Stimulated activated CD8-positive, alpha-beta memory T cell treated with anti-CD3 and anti-CD28 coated beads, Interleukin-2, amount 100 ng/mL, for 1 hour (primary cell): Measurements from ENCODE around the gene FGR.

Experiments used
- DNase-seq, 2 donors: peaks; one replicate each; pipeline ENCODE4 v3.0.0-alpha.2; 2020; ENCODE audit warnings: low read depth in 2 of 2

The FGR gene

DNA sequence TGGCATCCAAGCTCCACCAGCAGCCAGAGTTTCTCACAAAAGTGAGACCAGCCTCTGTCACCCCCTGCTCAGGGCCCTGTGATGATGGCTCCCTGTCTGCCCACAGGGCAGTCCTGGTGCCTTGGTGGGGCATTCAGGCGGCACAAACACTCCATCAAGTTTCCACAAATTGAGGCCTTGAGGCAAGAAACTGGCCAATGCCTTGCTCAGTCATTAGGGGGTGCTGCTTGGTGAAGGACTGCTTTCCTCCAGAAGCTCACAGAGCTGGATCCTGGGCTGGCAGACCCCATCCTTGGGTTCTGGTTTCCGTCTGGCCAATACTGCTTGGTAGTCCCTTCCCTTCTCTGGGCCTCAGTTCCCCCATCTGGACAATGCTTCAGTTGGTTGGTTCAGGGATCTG is 18.5 kb downstream of the FGR start:
- no peak for DNase-seq

DNA sequence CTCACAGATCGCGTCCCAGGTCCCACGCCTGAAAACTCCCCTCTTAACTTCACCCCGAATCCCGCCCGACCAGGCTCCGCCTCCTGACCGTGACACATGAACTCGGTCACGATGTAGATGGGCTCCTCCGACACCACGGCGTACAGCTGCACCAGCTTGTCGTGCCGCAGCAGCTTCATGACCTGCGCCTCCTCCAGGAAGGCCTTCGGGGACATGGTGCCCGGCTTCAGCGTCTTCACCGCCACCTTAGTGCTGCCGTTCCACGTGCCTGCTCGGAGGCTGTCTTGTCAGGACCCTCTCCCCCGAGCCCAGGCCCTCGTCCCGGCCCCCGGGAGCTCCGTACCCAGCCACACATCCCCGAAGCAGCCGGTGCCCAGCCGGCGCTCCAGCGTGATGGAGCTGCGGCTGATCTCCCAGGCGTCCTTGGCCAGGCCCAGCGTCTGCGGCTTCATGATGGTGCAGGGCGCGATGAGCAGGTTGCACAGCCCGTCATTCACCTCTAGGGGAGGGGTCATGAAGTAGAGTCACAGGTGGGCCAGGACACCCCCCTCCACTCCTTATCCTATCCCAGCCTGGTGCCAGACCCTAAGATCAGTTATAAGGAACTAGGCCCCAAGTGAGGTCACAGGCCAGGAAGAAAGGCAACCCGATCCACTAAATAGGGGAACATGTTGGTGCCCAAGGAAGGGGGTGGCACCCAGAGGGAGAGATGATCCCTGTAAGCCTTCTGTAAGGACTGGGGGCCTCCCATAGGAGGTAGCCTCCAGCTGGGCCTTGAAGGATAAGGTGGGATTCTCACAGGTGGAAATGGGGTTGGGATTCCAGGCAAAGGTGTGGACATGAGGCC is 19.4 kb downstream of the FGR start:
- DNase-seq, result no peak

DNA sequence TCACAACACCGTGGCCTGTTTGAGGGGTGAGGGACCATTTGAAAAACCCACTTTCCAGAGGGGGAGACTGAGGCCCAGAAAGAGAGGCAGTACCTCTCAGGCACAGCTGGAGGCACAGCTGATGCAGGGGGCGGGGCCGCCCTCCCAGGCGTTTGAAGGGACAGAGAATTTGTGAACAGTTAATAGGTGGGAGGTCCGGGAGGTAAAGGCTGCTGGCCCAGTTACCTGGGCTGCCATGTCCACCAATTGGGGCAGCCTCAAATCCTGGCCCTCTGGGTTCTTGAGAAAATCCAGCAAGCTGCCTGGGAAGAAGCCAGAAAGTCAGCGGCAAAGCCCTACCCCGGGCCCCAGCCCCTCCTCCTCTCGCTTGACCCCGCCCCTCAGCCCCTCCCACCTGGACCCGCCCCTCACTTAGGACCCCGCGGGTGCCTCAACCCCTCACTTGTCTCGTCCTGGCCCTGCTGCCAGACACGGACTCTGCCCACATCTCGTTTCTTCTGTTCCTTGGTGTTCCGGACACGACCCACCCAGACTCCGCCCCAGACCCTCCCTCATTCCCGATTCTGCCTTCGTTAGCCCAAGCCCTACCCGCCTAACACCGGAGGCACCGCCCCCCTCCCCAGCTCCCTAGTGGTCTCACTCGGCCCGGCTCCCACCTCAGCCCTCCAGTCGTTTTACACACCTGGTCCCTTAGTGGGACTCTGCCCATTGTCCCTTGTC is 20.2 kb downstream of the FGR start:
- DNase-seq, result no peak

DNA sequence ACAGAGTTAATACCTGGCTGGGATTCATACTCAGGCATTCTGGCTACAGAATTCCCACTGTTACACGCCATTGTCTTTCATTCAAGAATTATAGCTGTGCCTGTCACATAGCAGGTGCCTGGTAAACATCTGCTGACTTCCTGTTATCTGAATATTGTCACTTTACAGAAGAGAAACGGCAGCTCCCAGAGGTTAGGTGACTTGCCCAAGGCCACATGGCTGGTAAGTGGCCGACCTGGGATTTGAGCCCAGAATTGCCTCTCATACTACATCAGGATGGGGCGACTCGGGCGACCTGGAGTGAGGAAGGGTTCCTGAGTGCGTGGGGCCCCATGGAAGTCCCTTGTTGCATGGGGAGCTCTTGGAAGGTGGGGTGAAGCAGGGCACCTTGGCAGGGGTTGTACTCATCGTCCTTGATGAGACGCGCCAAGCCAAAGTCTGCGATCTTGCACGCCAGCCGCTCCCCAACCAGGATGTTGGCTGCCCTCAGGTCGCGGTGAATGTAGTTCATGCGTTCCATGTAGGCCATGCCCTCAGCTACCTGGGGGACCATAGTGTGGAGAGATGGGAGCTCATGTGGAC is 20.9 kb downstream of the FGR start:
- no peak for DNase-seq

DNA sequence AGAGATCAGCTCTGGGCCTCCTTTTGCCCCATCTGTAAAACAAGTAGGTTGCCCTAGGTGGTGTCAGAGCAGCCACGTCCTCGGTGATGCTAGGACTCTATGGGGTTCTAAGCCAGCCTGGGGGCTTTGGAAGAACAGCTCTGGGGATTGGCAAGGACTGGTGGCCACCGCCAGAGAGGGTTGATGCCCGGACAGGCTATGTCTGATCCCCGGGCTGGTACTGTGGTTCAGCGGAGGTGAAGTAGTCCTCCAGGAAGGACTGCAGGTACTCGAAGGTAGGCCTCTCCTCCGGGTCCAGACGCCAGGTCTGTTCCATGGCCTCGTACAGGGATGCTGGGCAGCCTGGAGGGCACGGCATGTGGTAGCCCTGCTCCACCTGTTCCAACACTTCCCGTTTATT is 22.3 kb downstream of the FGR start:
- DNase-seq, result no peak

DNA sequence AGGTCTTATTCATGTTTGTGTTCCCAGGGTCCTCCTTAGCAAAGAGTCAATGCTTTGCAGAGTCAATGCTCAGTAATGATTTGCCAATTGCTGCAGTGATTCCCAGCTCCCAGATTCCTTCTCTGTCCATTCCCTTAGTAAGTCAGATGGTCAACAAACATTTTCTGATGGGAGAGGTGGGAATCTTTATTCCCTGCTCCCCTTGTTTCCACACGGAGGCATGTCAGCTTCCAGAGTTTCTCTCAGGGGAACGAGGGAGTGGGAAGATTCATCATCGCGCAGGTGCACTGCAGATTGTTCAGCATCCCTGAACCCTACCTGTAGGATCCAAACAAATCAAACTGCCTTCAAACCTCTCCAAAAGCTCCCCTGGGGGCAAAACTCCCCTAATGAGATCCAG is 23.5 kb downstream of the FGR start:
- no peak for DNase-seq

DNA sequence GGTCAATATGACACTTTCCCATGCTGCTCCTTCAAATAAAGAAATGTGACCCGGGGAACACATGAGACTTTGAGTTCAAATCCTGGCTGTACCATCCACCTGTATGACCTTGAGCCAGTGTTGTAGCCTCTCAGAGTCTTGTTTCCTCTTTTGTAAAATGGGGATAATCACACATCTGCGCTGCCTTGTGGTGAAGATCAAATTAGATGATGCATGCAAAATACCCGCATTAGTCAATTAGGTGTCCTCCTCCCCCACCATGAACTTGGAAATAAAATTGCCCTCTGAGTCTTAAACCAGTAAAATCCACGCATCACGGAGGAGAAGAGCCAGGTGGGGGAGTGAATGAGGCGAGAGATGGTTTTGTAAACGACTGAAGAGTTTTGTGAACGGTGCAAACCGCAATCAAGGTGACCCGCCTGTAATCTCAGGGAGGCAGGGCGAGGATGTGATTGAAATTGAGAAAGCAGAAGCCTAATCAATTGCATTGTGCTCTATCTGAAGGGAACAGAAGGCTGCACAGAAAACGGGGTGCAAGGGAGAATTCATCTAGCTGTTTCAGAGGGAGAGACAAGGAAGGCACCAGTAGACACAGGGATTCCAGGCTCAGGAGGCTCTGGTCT is 25.3 kb downstream of the FGR start:
- DNase-seq, result no peak

DNA sequence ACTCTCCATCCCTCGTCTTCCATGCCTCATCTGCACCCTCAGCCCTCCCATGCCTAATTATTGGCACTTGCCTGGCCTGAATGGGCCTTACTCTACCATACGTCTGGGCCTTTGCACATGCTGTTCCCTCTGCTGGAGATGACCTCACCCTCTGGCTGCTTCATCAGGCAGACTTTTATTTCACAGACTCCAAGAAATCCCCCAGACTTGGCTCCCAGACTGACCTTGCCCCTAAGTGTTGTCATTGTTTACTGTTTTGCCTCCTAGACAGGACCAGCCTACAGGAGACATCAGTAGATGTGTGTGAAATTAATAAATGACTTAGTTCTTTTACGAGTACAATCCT is 25.8 kb downstream of the FGR start:
- no peak for DNase-seq

DNA sequence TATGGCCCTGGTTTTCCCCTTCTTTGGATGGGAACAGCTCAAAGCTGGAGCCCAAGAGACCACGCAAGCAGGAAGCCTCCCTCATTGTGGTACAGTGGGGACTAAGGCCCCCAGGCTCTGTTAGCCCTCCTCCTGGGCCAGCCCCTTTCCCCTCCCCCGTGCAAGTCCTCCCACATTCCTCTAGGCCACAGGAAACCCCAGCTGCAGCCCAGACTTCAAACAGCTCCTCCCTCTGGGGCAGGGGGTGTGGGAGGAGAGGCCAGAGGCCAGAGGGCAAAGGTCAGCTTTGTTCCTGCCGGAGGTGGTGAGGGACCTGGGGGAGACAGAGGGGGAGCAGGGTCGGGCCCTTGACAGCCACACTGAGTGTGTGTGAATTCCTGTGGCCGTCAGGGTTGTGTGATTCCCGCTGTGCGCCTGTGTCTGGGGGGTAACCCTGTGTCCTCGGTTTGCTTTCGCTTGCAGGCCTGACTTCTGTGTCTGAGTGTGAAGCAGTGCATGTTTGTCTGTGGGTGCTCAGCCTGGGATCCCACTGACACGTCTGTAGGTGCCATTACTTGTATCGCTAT is 27.7 kb downstream of the FGR start:
- no peak for DNase-seq

DNA sequence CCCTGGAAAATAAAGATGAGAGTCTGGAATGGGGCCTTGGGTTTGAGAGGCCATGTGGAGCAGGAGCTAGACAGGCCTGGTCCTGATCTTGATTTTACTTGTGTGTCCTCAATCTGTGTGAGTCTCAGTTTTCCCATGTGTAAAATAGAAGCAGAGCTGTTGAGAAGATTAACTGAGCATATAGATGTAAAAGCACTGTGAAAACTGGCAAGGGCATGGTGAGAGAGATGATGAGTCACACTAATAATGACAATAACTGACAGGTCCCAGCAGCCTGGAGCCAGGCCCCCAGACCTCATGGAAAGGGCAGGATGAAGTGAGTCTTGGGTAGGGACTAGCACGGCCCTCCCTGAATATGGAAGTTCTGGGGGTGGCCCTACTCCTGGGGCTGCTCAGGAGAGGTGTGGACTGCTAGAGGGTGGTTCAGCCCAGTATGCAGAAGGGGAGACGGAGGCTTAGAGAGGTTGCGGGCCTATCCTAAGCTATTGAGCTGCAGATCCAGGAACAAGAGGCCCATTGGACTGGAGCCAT is 28.2 kb downstream of the FGR start:
- DNase-seq, result no peak

DNA sequence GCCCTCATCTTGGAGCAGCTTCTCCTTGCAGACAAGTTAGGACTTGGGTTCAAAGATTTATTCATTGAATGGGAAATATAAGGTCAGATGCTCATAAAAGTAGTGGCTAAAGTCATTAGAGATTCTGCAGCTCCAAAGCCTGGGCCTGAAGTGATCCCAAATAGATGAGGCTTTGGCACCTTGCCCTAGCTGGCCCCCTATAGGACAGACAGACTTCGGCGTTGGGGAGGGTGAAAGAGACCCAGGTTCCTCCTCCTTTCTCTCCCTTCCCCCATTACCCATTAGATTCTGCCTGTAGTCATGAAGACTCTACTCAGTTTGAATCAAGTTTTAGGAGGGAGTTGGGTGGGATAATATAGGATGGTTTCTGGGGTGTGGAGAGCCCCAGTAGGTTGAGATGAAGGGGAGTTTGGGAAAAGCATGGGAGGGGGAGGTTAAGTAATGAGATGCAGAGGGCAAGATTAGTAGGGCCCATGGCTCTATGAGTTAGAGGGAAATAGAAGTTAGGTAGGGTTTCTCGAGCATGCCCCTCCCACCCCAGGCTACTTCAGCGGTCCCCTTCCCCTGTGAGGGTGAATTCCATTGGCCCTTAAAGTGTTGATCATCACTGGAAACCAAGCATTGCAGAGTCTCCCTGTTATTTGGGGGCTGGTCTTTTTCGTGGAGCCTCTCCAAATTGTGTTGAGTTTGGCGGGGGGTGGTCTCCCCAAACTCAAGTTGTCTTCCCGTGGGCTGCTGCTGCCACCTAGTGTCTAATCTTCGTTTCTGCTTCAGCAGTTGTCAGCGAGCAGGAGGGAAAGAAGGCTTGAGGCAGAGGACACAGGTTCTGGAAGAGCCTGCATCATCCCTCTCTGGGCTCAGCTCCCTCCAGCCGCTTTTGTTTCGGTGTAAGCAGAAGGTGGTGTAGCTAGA is 28.9 kb downstream of the FGR start:
- DNase-seq, result peak in 1 of 2 donors; percentile 43

DNA sequence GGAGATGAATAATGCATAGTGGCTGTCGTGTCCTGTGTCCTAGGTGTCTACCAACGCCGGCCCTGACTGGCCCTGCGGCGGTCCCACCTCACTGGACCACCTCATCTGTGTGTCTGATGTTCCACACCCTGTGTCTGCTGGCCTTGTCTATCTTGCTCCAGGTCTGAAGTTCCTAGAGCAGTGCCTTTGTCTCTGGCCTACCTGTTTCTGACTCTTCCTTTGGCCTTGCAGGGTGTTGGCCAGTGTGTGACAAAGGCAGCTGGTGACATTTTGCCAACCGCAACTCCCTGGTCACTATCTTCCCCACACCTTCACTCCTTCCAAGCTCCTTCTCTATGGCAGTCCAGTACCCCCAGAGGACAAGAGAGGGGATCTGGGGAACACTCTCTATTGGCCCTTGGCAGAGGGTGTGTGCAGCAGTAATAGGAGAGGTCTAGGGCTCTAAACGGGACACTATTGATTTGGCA is 29.7 kb downstream of the FGR start:
- DNase-seq, result no peak

DNA sequence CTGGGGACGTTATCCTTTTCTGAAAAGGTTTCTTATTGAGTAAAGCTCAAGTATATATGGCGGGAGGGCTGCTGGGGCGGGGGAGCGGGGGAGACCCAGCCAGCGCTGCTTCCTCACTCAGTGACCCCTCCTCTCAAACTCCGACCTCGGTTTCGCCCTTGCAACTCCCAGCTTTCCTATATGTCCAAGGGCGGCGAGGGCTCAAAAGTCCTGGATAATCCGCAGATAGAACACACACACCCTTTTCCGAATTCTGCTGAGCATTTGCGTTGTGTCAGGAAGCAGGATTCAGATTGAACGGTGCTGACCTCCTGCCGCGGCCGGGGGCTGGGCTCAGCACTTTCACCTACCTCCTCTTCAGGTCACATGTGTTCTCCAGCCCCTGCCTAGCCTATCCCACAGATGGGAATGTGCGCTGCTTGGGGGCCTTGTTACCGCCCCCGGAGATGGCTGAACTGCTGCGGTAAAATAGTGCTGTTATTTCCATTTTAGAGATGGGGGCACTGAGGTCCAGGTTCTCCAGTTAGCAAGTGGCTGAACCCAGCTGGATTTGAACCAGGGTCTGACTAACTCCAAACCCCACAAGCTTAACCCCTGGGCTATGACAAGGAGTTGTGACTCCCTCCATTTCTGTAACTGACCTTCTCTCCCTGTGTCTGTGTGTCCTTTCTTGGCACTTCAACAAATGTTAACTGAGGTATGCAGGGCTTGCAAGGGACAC is 30.2 kb downstream of the FGR start:
- no peak for DNase-seq

DNA sequence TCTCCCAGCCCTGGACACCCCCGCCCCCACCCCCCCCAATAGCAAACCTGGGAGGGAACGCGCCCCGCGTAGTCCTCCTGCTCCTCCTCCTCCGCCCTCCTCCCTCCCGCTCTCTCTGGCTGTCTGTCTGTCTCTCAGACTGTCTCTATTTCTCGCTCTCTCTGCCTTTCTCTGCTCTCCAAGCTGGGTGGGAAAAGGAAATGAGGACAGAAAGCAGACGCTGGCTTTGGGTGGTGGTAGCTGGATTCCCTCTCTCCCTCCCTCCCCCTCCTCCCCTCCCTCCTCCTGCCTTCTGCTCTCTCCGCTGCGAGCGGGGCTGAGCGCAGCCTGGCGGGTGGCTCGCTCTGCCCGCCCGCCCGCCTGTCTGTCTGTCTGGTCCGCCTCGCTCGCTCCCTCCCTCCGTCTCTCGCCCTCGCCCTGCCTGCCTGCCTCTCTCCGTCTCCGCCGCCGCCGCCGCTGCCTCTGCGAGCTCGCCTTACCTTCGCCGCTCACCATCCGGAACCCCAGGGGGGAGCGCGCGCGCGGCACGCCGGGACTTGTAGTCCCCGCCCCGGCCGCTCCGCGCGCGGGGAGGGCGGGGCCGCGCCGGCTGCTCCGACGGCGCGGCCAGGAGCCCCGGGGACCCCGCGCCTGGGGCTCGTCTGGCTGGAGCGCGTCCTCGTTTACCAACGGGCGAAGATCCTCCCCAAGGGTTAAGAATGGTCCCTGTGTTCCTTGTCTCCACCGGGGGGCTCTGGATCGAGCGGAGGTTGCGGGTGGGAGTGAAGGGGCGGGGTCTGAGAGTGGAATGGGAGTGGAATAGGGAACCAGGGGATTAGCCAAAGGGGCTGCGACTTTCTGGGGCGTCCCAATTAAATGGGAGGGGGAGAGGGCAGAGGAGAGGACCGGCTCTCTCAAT is 31.1 kb downstream of the FGR start, which contains the start of gene AHDC1:
Gene AHDC1, minus strand, starts transcription at position 464 of the 898 bp plus-strand sequence. CDS start 52,029 bp downstream, outside the sequence.
- DNase-seq, result peak; percentile 80 to 87

DNA sequence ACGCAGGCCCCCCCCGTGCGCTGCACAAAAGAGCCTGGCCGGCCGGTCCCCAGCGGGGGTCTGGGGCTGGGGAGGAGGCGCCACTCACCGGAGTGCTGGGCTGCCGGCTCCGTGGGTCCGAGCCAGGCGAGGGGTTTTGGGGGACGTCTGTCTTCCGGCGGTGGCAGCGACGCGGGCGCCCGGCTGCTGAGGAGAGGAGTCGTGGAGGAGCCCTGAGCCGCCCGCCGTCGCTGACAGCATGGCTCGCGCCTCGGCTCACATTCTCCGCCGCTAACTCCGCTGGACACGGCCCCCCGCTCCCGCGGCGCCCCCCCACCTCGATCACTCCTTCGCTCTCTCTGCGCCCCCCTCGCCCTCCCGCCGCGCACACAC is 31.7 kb downstream of the FGR start:
- no peak for DNase-seq

DNA sequence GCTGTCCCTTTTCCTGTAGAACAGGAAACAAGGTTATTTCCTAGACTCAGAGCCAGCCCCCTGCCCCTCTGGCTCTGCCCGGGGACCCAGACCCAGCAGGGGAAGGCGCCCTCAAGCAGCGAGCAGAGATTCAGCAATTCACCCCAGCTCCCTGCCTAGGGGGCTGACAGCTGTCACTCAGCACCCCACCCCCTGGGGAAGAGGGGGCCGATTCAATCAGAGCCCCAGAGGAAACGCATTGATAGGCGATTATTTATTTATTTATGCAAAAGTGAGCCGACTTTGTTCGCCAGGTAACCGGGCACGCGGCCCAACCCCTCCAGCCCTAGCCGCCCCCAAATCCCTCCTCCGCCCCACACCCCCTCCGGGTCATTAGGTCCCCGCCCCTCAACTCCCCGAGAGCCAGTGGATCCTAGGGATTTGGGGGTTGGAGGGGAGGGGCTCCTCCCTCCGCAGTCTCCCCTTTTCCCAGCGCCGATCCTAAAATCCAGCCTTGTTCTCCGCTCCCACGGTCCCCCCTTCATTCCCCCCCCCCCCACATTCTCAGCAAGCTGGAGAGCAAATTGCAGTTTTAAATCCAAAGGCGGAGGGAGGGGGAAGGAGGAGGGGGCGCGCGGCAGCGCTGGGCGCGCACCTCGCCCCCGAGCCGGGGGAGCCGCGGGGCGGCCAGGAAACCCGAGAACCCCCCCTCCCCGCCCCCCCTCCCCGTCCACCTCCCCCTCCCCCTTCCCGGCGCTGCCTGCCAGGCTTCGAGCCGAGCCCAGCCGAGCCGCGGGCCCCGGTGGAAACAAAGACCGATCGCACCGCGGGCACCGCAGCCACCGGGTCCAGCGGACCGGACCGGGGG is 32.3 kb downstream of the FGR start:
- no peak for DNase-seq

DNA sequence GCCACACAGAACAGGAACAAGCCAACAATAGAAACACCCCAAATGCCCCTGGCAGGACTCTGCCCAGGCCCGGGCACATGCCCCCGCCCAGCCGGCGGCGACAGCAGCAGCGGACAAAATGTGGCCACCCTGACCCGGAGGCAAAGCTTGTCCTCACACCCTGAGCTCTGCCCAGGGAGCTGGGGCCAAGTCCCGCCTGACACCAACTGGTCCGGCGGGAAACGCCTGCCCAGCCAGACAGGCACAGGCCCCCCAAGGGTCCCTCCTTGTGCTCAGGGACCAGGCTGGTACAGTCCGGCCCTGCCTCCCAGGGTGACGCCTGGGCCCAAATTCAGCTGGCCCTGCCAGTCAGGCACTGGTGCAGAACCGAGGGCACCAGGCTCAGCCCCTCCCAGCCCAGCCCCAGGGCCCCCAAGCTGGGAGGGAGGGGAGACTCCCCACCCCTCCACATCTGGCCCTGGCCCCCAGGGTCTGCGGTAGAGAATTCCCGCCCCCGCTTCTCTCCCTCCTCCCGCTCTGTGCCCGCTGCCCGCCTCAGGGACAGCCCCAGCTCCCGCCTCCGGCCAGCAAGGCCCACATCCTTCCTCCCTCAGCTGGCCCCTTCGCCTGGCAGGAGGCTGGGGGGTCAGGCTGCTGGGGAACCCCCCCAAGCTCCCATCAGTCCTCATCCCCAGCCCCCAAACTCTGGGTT is 33.1 kb downstream of the FGR start:
- DNase-seq, result no peak
